Esophagus (tissue), 2 donors: Measurements from ENCODE around the gene SHCBP1. TPM values are rescaled to one million over a fixed set of nuclear protein-coding genes. Genes with fewer than 3 reads are reported as not detected.

Experiments
- H3K27ac ChIP-seq, 2 donors: one replicate each; pipeline ENCODE4 v1.5.1; 2013; ENCODE audit warnings: low read depth in 2 of 2, mild to moderate bottlenecking in 2 of 2, inconsistent platforms in 1 of 2, low read length in 1 of 2, moderate library complexity in 1 of 2
- H3K27me3 ChIP-seq, 2 donors: one replicate each; pipeline ENCODE4 v1.6.1; 2013; ENCODE audit warnings: low read length in 2 of 2, control low read depth in 1 of 2, mild to moderate bottlenecking in 1 of 2; ENCODE audit not compliant: insufficient read depth in 2 of 2, control insufficient read depth in 1 of 2
- H3K36me3 ChIP-seq, 2 donors: one replicate each; pipeline ENCODE4 v1.6.1; 2013; ENCODE audit warnings: low read length in 1 of 2; ENCODE audit not compliant: control insufficient read depth in 2 of 2, insufficient read depth in 2 of 2
- H3K4me1 ChIP-seq, 2 donors: one replicate each; pipeline ENCODE4 v1.6.1; 2013; ENCODE audit warnings: low read length in 1 of 2; ENCODE audit not compliant: control insufficient read depth in 2 of 2, insufficient read depth in 2 of 2
- H3K4me3 ChIP-seq, 2 donors: one replicate each; pipeline ENCODE4 v1.5.1; 2013; ENCODE audit warnings: low read length in 2 of 2, mild to moderate bottlenecking in 2 of 2, low read depth in 1 of 2, moderate library complexity in 1 of 2
- H3K9me3 ChIP-seq, 2 donors: one replicate each; pipeline ENCODE4 v1.6.1; 2013; ENCODE audit warnings: mild to moderate bottlenecking in 2 of 2, low read depth in 1 of 2, low read length in 1 of 2, moderate library complexity in 1 of 2; ENCODE audit not compliant: control insufficient read depth in 2 of 2, insufficient read depth in 1 of 2
- WGBS, 2 donors: extraction: QIAGEN DNeasy Blood & Tissue Kit; methylation state at CpG; one replicate each; pipeline ENCODE4 v1.1.7; 2013; 5-methylcytosine and 5-hydroxymethylcytosine counted together
- polyA plus RNA-seq, 2 donors: library from polyadenylated mRNA; stranded (reverse); fragments of 200-250 nt; gene quantifications; one replicate each; pipeline ENCODE4 v1.2.3, GENCODE V29; 2013
- donor health status: healthy with polysubstance abuse.
- donor health status: Bipolar disorder and iron deficiency.

Gene SHCBP1, protein sequence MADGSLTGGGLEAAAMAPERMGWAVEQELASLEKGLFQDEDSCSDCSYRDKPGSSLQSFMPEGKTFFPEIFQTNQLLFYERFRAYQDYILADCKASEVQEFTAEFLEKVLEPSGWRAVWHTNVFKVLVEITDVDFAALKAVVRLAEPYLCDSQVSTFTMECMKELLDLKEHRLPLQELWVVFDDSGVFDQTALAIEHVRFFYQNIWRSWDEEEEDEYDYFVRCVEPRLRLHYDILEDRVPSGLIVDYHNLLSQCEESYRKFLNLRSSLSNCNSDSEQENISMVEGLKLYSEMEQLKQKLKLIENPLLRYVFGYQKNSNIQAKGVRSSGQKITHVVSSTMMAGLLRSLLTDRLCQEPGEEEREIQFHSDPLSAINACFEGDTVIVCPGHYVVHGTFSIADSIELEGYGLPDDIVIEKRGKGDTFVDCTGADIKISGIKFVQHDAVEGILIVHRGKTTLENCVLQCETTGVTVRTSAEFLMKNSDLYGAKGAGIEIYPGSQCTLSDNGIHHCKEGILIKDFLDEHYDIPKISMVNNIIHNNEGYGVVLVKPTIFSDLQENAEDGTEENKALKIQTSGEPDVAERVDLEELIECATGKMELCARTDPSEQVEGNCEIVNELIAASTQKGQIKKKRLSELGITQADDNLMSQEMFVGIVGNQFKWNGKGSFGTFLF
- polyA plus RNA-seq = 1 to 10 TPM; 1.7 to 3.5 TPM

DNA sequence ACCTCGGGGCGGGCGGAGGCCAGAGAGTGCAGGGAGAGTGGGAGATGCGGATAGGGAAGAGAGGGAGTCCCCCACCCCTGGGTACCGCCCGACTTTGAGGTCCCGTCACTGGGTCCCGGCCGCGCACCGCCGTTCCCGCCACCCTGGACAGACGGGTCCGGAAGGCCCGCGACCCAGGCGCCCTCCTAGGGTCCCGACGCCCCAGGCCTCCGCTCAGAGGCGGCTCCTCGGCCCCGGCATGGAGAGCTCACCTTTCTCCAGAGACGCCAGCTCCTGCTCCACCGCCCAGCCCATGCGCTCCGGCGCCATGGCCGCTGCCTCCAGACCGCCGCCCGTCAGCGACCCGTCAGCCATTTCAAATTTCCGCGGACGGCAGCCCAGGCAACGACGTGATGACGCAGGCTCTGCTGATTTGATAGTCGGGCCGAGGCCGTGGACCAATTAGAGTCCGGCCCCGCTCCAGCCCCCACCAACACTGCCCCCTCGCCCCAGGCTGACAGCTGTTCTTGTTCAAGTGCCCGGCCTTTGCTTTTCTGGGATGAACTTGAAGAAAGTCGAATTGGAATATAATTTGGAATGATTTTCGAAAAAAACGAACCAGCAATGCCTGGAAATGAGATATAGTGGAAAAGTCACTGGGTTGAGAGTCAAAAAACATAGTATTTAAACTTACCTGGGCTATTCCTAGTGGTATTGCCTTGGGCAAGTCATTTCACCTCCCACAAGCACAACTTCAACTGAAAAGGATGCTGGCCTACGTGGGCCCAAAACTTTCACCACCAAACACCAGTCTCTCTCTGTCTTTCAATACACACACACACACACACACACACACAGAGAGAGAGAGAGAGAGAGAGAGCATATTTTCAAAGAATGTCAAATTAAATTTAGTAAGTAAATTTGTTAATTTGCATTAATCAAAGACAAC, at the start of gene SHCBP1:
SHCBP1 (minus strand) TSS at position 374 of the 928 bp plus-strand sequence; CDS start at position 354, 20 bp downstream.
- 1% methylated on average over 40 to 52 of the region's 52 CpGs for WGBS, 2 donors
- peaks cover 0 to 2% of the 10 kb centered on the region in 2 donors for H3K36me3 ChIP-seq
- H3K27ac ChIP-seq = no peak within 1 kb of the TSS
- H3K27me3 ChIP-seq = no peaks in the 10 kb centered on the region
- H3K4me3 ChIP-seq = peak within 1 kb of the TSS; percentile 75 to 80
- H3K9me3 ChIP-seq = no peaks in the 10 kb centered on the region
- H3K4me1 ChIP-seq = peaks cover 0 to 3% of the 10 kb centered on the region in 2 donors

DNA sequence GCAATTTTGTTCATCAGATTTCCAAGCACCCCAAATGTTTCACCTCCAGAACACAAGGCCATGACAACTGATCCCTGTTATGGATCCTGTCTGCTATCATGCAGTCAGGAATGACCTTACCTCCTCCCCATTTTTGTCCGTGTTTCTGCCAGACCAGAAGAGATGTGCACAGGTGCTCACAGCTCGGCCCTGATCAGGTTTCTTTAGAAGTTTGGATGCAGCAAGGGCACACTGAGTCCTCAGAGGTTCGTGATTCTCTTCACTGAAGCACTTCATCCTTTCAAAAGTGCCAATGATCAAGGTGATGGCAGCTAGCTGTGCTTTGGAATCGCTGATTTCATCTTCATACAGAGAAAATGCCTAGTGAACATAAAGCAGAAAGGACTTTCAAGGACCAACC, 40.9 kb upstream of the SHCBP1 start:
- WGBS, 2 donors = 70% methylated on average over 4 of the region's 4 CpGs
- peaks cover 12 to 18% of the 10 kb centered on the region in 2 donors for H3K36me3 ChIP-seq
- H3K9me3 ChIP-seq = no peaks in the 10 kb centered on the region
- no peaks in the 10 kb centered on the region for H3K27me3 ChIP-seq
- no peak overlapping the region for H3K27ac ChIP-seq
- H3K4me3 ChIP-seq = no peak overlapping the region
- H3K4me1 ChIP-seq = no peaks in the 10 kb centered on the region

DNA sequence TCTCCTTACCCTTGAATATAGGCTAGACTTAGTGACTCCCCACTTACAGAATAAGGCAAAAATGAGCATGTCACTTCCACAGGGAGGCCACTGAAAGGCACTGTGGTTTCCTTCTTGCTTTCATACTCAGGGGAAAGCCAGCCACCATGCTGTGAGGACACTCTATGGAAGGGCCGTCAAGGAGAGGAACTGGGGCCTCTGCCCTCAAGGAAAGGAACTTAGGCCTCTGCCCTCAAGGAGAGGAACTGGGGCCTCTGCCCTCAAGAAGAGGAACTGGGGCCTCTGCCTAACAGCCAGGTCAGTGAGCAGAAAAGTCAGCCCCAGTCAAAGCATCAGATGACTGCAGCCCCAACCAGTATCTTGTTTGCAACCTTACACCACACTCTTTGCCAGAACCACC, 37.7 kb upstream of the SHCBP1 start:
- Histone ChIP-seq H3K4me3 (no peak overlapping the region), H3K27me3 (no peaks in the 10 kb centered on the region), H3K27ac (no peak overlapping the region), H3K4me1 (no peaks in the 10 kb centered on the region), H3K9me3 (no peaks in the 10 kb centered on the region), H3K36me3 (peaks cover 12 to 15% of the 10 kb centered on the region in 2 donors)
- 54 to 61% methylated on average over 1 of the region's 1 CpG for WGBS, 2 donors

DNA sequence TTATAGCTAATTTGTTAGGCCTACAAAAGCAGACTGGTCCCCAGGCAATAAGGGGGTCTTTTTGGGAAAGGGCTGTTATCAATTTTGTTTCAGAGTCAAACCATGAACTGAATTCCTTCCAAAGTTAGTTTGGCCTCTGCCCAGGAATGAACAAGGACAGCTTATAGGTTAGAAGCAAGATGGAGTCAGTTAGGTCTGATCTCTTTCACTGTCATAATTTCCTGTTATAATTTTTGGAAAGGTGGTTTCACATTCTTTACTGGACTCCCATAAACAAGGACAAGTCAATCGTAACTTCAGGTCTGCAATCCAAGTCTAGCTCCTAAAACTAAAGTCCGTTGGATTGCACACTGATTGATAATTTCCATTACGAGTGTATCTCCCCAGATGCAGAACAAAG, 30.1 kb upstream of the SHCBP1 start:
- Histone ChIP-seq H3K9me3 (no peaks in the 10 kb centered on the region), H3K4me3 (no peak overlapping the region), H3K36me3 (no peaks in the 10 kb centered on the region), H3K4me1 (no peaks in the 10 kb centered on the region), H3K27me3 (no peaks in the 10 kb centered on the region), H3K27ac (no peak overlapping the region)
- 88 to 94% methylated on average over 3 of the region's 3 CpGs for WGBS, 2 donors

DNA sequence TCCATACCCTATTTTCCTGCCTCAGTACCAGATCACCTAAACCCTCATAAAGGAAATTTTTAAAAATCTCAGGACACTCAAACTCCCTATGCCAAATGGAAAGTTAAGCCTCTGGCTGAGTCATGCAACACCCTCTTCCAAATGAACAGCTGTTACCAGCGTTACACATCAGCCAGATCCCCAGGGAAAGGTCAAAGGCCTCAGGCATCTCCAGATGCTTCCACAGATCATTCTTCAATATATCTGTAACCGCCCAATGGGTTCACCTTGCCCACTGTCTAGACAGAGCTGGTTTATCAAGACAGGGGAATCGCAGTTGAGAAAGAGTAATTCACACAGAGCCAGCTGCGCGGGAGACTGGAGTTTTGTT, 29.1 kb upstream of the SHCBP1 start:
- Histone ChIP-seq H3K27me3 (no peaks in the 10 kb centered on the region), H3K9me3 (no peaks in the 10 kb centered on the region), H3K36me3 (no peaks in the 10 kb centered on the region), H3K4me1 (no peaks in the 10 kb centered on the region), H3K4me3 (no peak overlapping the region), H3K27ac (peak overlapping the region in 1 of 2 donors; percentile 14)
- 70 to 71% methylated on average over 5 of the region's 5 CpGs for WGBS, 2 donors

DNA sequence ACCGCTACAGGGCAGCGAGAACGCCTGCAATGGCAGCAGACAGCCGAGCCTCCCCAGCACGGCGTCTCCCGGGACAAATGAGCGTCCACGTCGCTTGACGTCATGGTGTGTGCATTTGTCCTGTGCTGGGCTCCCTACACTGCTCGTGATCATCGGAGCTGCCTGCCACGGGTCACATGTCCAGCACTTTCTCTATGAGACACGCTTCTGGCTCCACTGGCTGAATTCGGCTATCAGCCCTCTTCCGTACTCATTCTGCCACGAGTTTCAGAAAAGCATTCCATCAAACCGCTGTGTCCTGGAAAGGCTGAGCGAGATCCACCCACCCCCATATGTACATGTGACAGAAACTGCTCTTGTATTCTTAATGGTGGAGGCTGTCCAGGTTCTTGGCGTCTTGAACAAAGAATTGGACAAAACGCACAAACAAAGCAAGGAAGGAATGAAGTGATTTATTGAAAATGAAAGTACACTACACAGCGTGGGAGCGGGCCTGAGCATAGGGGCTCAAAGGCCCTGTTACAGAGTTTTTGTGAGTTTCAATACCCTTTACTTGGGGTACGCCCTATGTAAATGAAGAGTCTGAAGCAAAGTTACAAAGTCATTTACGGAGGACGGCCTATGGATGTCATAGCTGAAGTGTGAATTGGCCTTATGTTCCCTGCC, 28.5 kb upstream of the SHCBP1 start:
- no peak overlapping the region for H3K4me3 ChIP-seq
- peak overlapping the region in 1 of 2 donors; percentile 14 for H3K27ac ChIP-seq
- H3K36me3 ChIP-seq = no peaks in the 10 kb centered on the region
- no peaks in the 10 kb centered on the region for H3K27me3 ChIP-seq
- H3K9me3 ChIP-seq = no peaks in the 10 kb centered on the region
- no peaks in the 10 kb centered on the region for H3K4me1 ChIP-seq
- WGBS, 2 donors = 77 to 80% methylated on average over 27 of the region's 27 CpGs

DNA sequence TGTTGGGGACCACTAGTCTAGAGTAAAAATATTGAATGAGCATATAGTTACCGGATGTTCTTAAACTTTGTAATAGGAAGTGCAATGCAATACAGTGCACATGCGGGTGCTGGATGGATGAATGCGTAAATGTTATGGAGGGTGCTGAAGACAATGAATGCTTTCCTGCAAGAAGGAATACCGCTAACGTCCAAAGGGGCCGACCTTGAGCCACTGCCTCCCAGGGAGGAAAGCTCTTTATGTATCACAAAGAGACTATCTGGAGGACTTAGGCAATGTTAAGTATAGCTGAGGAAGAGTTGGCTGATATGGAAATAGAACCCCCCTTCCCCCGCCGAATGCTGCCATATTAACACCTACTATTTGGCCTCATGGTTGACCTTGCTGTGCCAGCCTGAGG, 27.5 kb upstream of the SHCBP1 start:
- Histone ChIP-seq H3K4me3 (no peak overlapping the region), H3K27ac (no peak overlapping the region), H3K4me1 (no peaks in the 10 kb centered on the region), H3K9me3 (no peaks in the 10 kb centered on the region), H3K27me3 (no peaks in the 10 kb centered on the region), H3K36me3 (no peaks in the 10 kb centered on the region)
- 91 to 93% methylated on average over 8 of the region's 8 CpGs for WGBS, 2 donors

DNA sequence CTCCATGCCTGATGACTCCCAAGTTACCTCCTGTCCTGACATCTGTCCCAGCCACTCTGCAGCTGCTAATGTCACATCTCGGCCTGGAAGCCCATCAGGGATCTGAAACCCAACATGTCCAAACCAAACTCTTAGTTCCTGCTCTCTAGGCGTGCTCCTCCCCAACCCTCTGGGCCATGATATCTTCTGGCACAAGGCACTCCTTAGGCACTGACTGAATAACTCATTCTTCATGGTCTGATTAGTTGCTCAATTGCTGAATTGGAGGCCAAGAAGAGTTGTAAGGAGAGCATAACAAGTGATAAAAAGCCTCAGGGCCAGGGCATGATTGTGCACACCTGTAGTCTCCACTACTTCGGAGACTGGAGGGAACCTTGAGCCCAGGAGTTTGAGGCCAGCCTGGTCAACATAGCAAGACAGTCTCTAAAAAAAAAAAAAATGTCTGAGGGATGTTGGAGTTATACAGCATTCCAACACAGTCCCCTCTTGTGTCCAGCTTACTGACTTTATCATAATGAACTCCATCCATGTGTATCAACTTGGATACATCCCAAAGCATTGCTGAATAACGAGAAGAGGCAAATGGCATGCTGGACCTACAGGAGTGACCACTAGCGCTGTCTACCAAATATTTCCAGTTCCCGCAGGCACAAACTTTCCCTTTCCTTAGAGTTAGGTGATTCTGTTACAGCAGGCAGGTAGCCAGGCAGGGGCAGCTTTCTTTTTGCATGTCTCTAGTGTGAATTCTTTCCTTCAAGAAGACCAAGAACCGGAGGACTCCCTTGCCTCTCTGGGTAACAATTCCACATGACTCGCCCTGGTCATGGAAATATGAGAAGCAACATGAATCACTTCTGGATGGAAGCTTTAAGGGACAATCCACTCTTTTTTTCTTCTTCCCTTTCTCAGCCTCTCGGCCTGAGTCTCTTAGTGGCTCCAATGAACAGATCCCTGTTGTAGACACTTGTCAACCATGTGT, 18.1 kb upstream of the SHCBP1 start:
- no peak overlapping the region for H3K4me3 ChIP-seq
- 59 to 67% methylated on average over 9 of the region's 9 CpGs for WGBS, 2 donors
- no peaks in the 10 kb centered on the region for H3K36me3 ChIP-seq
- peaks cover 0 to 5% of the 10 kb centered on the region in 2 donors for H3K4me1 ChIP-seq
- H3K27ac ChIP-seq = no peak overlapping the region
- H3K27me3 ChIP-seq = no peaks in the 10 kb centered on the region
- no peaks in the 10 kb centered on the region for H3K9me3 ChIP-seq
